Kidney epithelial cell (primary cell): ENCODE results near the gene CFAP77. TPM values are rescaled to one million over a fixed set of nuclear protein-coding genes. Genes with fewer than 3 reads are reported as not detected.

Experiments used
- DNase-seq: peaks from one replicate; pipeline ENCODE4 v3.0.0-alpha.2; 2010; ENCODE audit warnings: low read depth
- H3K27me3 ChIP-seq: 2 replicates; pipeline ENCODE4 v1.6.0; 2011; ENCODE audit warnings: low read length; ENCODE audit not compliant: control insufficient read depth, insufficient read depth
- H3K36me3 ChIP-seq: 2 replicates; pipeline ENCODE4 v1.5.1; 2011; ENCODE audit warnings: low read length; ENCODE audit not compliant: control insufficient read depth, insufficient read depth
- H3K4me3 ChIP-seq: 2 replicates; pipeline ENCODE4 v1.5.1; 2011; ENCODE audit warnings: low read depth, mild to moderate bottlenecking, control low read depth, low read length
- CTCF ChIP-seq: IDR thresholded peaks from 2 replicates; pipeline ENCODE4 v1.5.1; 2011; ENCODE audit warnings: mild to moderate bottlenecking, moderate library complexity, low read length, control low read depth, inconsistent platforms; ENCODE audit not compliant: insufficient read depth, poor library complexity, severe bottlenecking
- total RNA-seq: library from RNA; depleted of rRNA; stranded (reverse); fragments of >200 nt; gene quantifications from 2 replicates; pipeline ENCODE4 v1.2.3, GENCODE V29; 2015

CFAP77 gene
- total RNA-seq, 1 donor from 2014 or later: 0.58 TPM

GRCh38 chr9:132486706-132487350 lies 76.8 kb downstream of the CFAP77 start:
- Histone ChIP-seq H3K4me3 (no peak overlapping the region), H3K36me3 (no peaks in the 10 kb centered on the region), H3K27me3 (peaks cover 43% of the 10 kb centered on the region)
- DNase-seq: no peak
- TF ChIP-seq CTCF: no peak

GRCh38 chr9:132487351-132487791 lies 77.4 kb downstream of the CFAP77 start:
- no peaks in the 10 kb centered on the region for H3K36me3 ChIP-seq
- no peak for TF ChIP-seq CTCF
- no peak overlapping the region for H3K4me3 ChIP-seq
- DNase-seq: no peak
- peaks cover 43% of the 10 kb centered on the region for H3K27me3 ChIP-seq

DNA sequence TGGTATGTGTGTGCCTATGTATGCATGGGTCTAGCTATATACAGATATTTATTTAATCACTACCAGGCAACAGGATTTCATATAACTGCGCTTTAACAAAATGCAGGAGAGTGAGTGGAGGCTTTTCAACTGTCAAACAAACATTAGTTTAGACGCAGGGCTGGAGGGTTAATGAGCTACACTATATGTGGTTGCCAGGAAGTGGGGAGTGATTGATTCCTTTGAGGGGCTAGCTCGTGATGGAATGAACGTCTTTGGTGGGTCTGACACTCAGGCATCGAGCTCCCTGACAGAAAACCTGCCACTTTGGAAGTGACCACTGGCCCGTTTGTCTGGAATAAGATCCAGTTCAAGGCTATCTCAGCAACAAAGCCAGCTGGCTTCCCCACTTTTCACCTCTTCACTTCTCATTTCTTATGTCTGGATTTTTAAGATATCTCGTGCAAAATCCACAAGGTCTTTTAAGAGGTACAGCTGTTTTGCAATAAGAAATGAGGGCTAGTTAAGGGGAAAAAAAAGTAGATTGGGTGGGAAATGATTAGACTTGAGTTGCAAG lies 78.0 kb downstream of the CFAP77 start:
- no peak overlapping the region for H3K4me3 ChIP-seq
- no peak for TF ChIP-seq CTCF
- no peaks in the 10 kb centered on the region for H3K36me3 ChIP-seq
- DNase-seq: no peak
- H3K27me3 ChIP-seq: peaks cover 45% of the 10 kb centered on the region

DNA sequence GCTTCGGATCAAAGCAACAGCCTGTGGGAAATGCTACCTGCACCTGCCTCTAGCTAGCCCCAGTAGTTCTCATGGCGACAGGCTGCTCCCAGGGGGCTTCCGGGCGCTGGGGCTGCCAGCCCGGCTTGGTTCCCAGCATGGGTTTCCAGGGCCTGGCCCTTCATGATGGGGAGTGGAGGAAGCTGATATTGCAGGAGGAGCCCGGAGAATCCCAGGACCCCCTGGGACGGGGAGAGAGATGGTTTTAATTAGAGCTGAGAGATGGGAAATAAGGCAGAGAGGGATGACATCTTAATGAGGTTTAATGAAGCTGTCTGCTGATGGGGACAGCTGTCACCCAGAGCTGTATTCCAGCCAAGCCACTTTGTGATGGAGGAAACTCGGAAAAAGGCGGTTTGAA lies 78.6 kb downstream of the CFAP77 start:
- Histone ChIP-seq H3K36me3 (no peaks in the 10 kb centered on the region), H3K27me3 (peaks cover 45% of the 10 kb centered on the region), H3K4me3 (no peak overlapping the region)
- DNase-seq: no peak
- TF ChIP-seq CTCF: no peak

DNA sequence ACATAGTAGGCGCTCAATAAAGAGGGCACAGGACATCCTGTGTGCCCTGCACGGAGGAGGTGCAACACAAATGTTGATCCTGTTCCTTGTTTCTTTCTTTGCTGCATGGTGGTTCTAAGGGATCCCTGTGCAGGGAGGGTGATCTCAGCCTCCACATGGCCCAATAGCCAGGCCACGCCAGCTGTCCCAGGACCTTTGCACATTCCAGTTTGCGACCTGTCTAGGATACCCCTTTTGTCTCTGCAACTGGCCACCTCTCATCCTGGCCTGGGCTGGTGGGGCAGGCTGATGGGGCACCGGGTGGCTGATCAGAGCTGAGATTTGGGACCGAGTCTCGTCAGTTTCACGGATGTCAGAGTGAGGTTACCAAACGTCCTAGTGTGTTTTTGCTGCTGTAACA lies 79.5 kb downstream of the CFAP77 start:
- no peaks in the 10 kb centered on the region for H3K36me3 ChIP-seq
- peaks cover 43% of the 10 kb centered on the region for H3K27me3 ChIP-seq
- H3K4me3 ChIP-seq: no peak overlapping the region
- DNase-seq: no peak
- no peak for TF ChIP-seq CTCF

DNA sequence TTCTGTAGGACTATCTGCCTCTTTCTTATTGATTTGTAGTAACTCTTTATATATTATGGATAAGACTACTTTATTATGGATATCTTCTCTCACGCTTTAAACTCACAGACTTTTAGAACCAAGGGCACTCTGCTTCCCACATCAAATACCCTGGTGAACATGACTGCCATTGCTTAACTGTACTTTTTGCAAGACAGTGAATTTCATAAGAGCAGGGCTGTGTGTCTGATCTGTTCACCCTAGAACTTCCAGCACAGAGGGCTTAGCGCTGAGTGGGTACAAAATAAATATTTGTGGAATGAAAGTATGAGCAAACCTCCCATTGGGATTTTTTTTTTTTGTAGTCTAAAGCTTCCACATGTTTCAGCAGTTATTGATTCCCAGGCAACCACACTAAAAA lies 84.8 kb downstream of the CFAP77 start:
- TF ChIP-seq CTCF: no peak
- DNase-seq: no peak
- Histone ChIP-seq H3K36me3 (no peaks in the 10 kb centered on the region), H3K4me3 (no peak overlapping the region), H3K27me3 (peaks cover 30% of the 10 kb centered on the region)
